ENCODE data around the gene KANSL1L. TPM values are rescaled to one million over a fixed set of nuclear protein-coding genes. Genes with fewer than 3 reads are reported as not detected.
A peak's percentile ranks its signal among the peaks of the same experiment; 100 is the strongest.

The KANSL1L gene
- total and polyA plus RNA-seq, 7 donors, result 2.8 to 49.0 (median 32.6) TPM

GRCh38 chr2:210094787-210095186 is 76.4 kb downstream of the KANSL1L start:
- Histone ChIP-seq H3K27ac (no peak overlapping the region), H3K36me3 (no peaks in the 10 kb centered on the region), H3K9me3 (no peaks in the 10 kb centered on the region), H3K4me1 (no peaks in the 10 kb centered on the region), H3K4me3 (no peak overlapping the region), H3K27me3 (no peaks in the 10 kb centered on the region)
- DNase-seq, result no peak
- TF ChIP-seq EP300 (IDR thresholded peaks at IDR 0.05), result no peak
- intact Hi-C loops (cut with DNase I), result no loop called here

GRCh38 chr2:210092791-210093190 is 78.4 kb downstream of the KANSL1L start:
- Histone ChIP-seq H3K27ac (no peak overlapping the region), H3K4me3 (no peak overlapping the region), H3K36me3 (no peaks in the 10 kb centered on the region), H3K27me3 (no peaks in the 10 kb centered on the region), H3K4me1 (no peaks in the 10 kb centered on the region), H3K9me3 (no peaks in the 10 kb centered on the region)
- TF ChIP-seq, protein P1, sequence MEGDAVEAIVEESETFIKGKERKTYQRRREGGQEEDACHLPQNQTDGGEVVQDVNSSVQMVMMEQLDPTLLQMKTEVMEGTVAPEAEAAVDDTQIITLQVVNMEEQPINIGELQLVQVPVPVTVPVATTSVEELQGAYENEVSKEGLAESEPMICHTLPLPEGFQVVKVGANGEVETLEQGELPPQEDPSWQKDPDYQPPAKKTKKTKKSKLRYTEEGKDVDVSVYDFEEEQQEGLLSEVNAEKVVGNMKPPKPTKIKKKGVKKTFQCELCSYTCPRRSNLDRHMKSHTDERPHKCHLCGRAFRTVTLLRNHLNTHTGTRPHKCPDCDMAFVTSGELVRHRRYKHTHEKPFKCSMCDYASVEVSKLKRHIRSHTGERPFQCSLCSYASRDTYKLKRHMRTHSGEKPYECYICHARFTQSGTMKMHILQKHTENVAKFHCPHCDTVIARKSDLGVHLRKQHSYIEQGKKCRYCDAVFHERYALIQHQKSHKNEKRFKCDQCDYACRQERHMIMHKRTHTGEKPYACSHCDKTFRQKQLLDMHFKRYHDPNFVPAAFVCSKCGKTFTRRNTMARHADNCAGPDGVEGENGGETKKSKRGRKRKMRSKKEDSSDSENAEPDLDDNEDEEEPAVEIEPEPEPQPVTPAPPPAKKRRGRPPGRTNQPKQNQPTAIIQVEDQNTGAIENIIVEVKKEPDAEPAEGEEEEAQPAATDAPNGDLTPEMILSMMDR (IDR thresholded peaks at IDR 0.05), result no peak
- TF ChIP-seq POLR2AphosphoS5 (IDR thresholded peaks at IDR 0.05), result no peak
- no peak for TF ChIP-seq POLR2A (IDR thresholded peaks at IDR 0.05)
- TF ChIP-seq EP300 (IDR thresholded peaks at IDR 0.05), result no peak
- no peak for DNase-seq
- intact Hi-C loops (cut with DNase I), result no loop called here

DNA sequence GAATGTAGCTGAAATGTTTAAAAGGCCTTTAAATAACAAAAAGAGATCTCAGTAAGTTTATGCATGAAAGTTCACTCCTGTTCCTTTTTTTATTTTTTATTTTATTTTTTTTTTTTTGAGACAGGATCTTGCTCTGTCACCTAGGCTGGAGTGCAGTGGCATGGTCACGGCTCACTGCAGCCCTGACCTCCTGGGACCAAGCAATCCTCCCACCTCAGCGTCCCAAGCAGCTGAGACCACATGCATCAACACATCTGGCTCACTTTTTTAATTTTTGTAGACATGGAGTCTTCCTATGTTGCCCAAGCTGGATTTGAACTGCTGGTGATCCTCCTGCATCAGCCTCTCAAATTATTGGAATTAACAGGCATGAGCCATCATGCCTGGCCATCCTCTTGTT is 84.3 kb downstream of the KANSL1L start:
- Histone ChIP-seq H3K36me3 (no peaks in the 10 kb centered on the region), H3K4me1 (no peaks in the 10 kb centered on the region), H3K9me3 (no peaks in the 10 kb centered on the region), H3K27me3 (no peaks in the 10 kb centered on the region), H3K27ac (no peak overlapping the region), H3K4me3 (no peak overlapping the region)
- TF ChIP-seq, protein P1 (IDR thresholded peaks at IDR 0.05), result no peak
- TF ChIP-seq POLR2A (IDR thresholded peaks at IDR 0.05), result no peak
- no peak for TF ChIP-seq POLR2AphosphoS5 (IDR thresholded peaks at IDR 0.05)
- no peak for TF ChIP-seq EP300 (IDR thresholded peaks at IDR 0.05)
- 31 to 42% methylated on average over 2 of the region's 2 CpGs for WGBS, 2 donors
- no peak for DNase-seq
- intact Hi-C loops (cut with DNase I), result no loop called here

GRCh38 chr2:210086292-210086691 is 84.9 kb downstream of the KANSL1L start:
- no peak for DNase-seq
- H3K27me3 ChIP-seq, result no peaks in the 10 kb centered on the region
- H3K27ac ChIP-seq, result no peak overlapping the region
- no peaks in the 10 kb centered on the region for H3K36me3 ChIP-seq
- 68 to 85% methylated on average over 1 of the region's 1 CpG for WGBS, 2 donors
- H3K9me3 ChIP-seq, result no peaks in the 10 kb centered on the region
- intact Hi-C loops (cut with DNase I), result no loop called here
- H3K4me1 ChIP-seq, result no peaks in the 10 kb centered on the region
- TF ChIP-seq EP300 (IDR thresholded peaks at IDR 0.05), result no peak
- TF ChIP-seq POLR2A (IDR thresholded peaks at IDR 0.05), result no peak
- TF ChIP-seq, protein P1 (IDR thresholded peaks at IDR 0.05), result no peak
- TF ChIP-seq POLR2AphosphoS5 (IDR thresholded peaks at IDR 0.05), result no peak
- no peak overlapping the region for H3K4me3 ChIP-seq

GRCh38 chr2:210072922-210073509 is 98.2 kb downstream of the KANSL1L start:
- WGBS, 2 donors, result 16 to 23% methylated on average over 2 of the region's 2 CpGs
- intact Hi-C loops (cut with DNase I), result loop anchor here (5.0 kb wide), 1 partner anchor 124 kb away; no protein-coding TSS in a partner anchor
- no peak overlapping the region for H3K4me3 ChIP-seq
- no peaks in the 10 kb centered on the region for H3K27me3 ChIP-seq
- no peaks in the 10 kb centered on the region for H3K9me3 ChIP-seq
- no peaks in the 10 kb centered on the region for H3K4me1 ChIP-seq
- H3K27ac ChIP-seq, result no peak overlapping the region
- peaks cover 0 to 5% (median 0%) of the 10 kb centered on the region in 4 donors for H3K36me3 ChIP-seq
- DNase-seq, result no peak
- no peak for TF ChIP-seq POLR2A (IDR thresholded peaks at IDR 0.05)
- no peak for TF ChIP-seq EP300 (IDR thresholded peaks at IDR 0.05)
- TF ChIP-seq, protein P1 (IDR thresholded peaks at IDR 0.05), result peak in 3 of 4 experiments; percentile 33 to 50 (median 34)
- peak in 1 of 4 donors; percentile 9 for TF ChIP-seq POLR2AphosphoS5 (IDR thresholded peaks at IDR 0.05)

Data from sigmoid colon (tissue), 7 donors.